SU-DHL-6 (cell line): ENCODE measurements around the gene PTPN4.

ENCODE experiments used
- H2AFZ ChIP-seq: fragments of 200-600 bp; sonication (generic); 2 replicates; pipeline ENCODE4 v1.6.1; 2014; ENCODE audit warnings: low read depth, mild to moderate bottlenecking, moderate library complexity, mixed read lengths, antibody characterized with exemption, low read length; ENCODE audit not compliant: severe bottlenecking
- H3F3A ChIP-seq: fragments of 200-600 bp; shearing (Covaris generic); 2 replicates; pipeline ENCODE4 v1.6.0; 2016; ENCODE audit warnings: antibody characterized with exemption, mild to moderate bottlenecking; ENCODE audit not compliant: insufficient read depth
- H3K27ac ChIP-seq: fragments of 200-600 bp; sonication (generic); 2 replicates; pipeline ENCODE4 v1.5.1; 2016; ENCODE audit warnings: low read depth, mild to moderate bottlenecking, low read length, moderate library complexity, mixed read lengths
- H3K27me3 ChIP-seq: fragments of 200-600 bp; sonication (generic), shearing (Covaris generic); 2 replicates; pipeline ENCODE4 v1.6.0; 2014; ENCODE audit warnings: mild to moderate bottlenecking, low read length
- H3K36me3 ChIP-seq: fragments of 200-600 bp; sonication (generic); 2 replicates; pipeline ENCODE4 v1.6.1; 2014; ENCODE audit warnings: mild to moderate bottlenecking, low read length, mixed read lengths
- H3K4me2 ChIP-seq: fragments of 300-600, 200-600 bp; shearing (Covaris generic), sonication (generic); 2 replicates; pipeline ENCODE4 v1.6.0; 2014; ENCODE audit warnings: low read length, low read depth, mild to moderate bottlenecking; ENCODE audit not compliant: poor library complexity, severe bottlenecking
- H3K4me3 ChIP-seq: fragments of 200-600 bp; sonication (generic); 2 replicates; pipeline ENCODE4 v1.5.1; 2014; ENCODE audit warnings: antibody characterized with exemption, low read length, mild to moderate bottlenecking, mixed read lengths; ENCODE audit not compliant: insufficient read depth, poor library complexity, severe bottlenecking
- H3K79me2 ChIP-seq: fragments of 200-600 bp; sonication (generic); 2 replicates; pipeline ENCODE4 v1.6.1; 2014; ENCODE audit warnings: mild to moderate bottlenecking, low read length, moderate library complexity; ENCODE audit not compliant: insufficient read depth
- H3K9ac ChIP-seq: fragments of 200-600 bp; sonication (generic); 2 replicates; pipeline ENCODE4 v1.7.0; 2014; ENCODE audit warnings: mild to moderate bottlenecking, low read length
- H3K9me2 ChIP-seq: fragments of 200-600 bp; sonication (generic); replicated peaks from 2 replicates; pipeline ENCODE4 v1.6.1; 2014; ENCODE audit warnings: low read length; ENCODE audit not compliant: insufficient read depth
- H3K9me3 ChIP-seq: fragments of 200-600 bp; sonication (generic); 2 replicates; pipeline ENCODE4 v1.6.1; 2014; ENCODE audit warnings: low read length, mixed read lengths; ENCODE audit not compliant: insufficient read depth
- H4K20me1 ChIP-seq: fragments of 200-600 bp; sonication (generic); 2 replicates; pipeline ENCODE4 v1.6.1; 2014; ENCODE audit warnings: low read depth, mild to moderate bottlenecking, antibody characterized with exemption, low read length, moderate library complexity, mixed read lengths
- EZH2phosphoT487 ChIP-seq: fragments of 200-600 bp; sonication (generic), shearing (Covaris generic); conservative IDR thresholded peaks from 2 replicates; pipeline ENCODE4 v1.6.1; 2018; ENCODE audit warnings: mild to moderate bottlenecking, antibody characterized with exemption, low read length, moderate library complexity, mixed read lengths
- TF ChIP-seq, protein P1 (sequence below): fragments of 200-600 bp; sonication (generic); IDR thresholded peaks from one replicate; pipeline ENCODE4 v1.5.1; 2017; ENCODE audit warnings: antibody characterized with exemption, mild to moderate bottlenecking, low read length, moderate library complexity; ENCODE audit not compliant: insufficient read depth, poor library complexity, severe bottlenecking

Gene PTPN4

GRCh38 chr2:119759451-119760236 is at the start of gene PTPN4:
PTPN4 (plus strand) TSS chr2:119759922; CDS start chr2:119809854, 49,932 bp downstream.
- H3K4me2 ChIP-seq, result peak within 1 kb of the TSS; percentile 74
- TF ChIP-seq, protein P1, sequence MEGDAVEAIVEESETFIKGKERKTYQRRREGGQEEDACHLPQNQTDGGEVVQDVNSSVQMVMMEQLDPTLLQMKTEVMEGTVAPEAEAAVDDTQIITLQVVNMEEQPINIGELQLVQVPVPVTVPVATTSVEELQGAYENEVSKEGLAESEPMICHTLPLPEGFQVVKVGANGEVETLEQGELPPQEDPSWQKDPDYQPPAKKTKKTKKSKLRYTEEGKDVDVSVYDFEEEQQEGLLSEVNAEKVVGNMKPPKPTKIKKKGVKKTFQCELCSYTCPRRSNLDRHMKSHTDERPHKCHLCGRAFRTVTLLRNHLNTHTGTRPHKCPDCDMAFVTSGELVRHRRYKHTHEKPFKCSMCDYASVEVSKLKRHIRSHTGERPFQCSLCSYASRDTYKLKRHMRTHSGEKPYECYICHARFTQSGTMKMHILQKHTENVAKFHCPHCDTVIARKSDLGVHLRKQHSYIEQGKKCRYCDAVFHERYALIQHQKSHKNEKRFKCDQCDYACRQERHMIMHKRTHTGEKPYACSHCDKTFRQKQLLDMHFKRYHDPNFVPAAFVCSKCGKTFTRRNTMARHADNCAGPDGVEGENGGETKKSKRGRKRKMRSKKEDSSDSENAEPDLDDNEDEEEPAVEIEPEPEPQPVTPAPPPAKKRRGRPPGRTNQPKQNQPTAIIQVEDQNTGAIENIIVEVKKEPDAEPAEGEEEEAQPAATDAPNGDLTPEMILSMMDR, result no peak
- TF ChIP-seq EZH2phosphoT487, result no peak
- peaks cover 25% of the 10 kb centered on the region; the same call in 1 of the 2 replicates for H3K79me2 ChIP-seq
- H3K27ac ChIP-seq, result peak within 1 kb of the TSS; percentile 79
- peak within 1 kb of the TSS; percentile 78 for H3K9ac ChIP-seq
- no peaks in the 10 kb centered on the region for H3K27me3 ChIP-seq
- H3K9me3 ChIP-seq, result no peaks in the 10 kb centered on the region
- no peaks in the 10 kb centered on the region for H3K36me3 ChIP-seq
- no peaks in the 10 kb centered on the region for H4K20me1 ChIP-seq
- peaks cover 12% of the 10 kb centered on the region; the same call in 1 of the 2 replicates for H3F3A ChIP-seq
- H3K9me2 ChIP-seq, result no peaks in the 10 kb centered on the region
- H2AFZ ChIP-seq, result peak within 1 kb of the TSS; percentile 97
- peak within 1 kb of the TSS; percentile 94 for H3K4me3 ChIP-seq

GRCh38 chr2:119710281-119710680 is 49.4 kb upstream of the PTPN4 start:
- Histone ChIP-seq H2AFZ (no peak overlapping the region), H3K4me3 (no peak overlapping the region), H3F3A (no peaks in the 10 kb centered on the region), H3K9me3 (no peaks in the 10 kb centered on the region), H3K9ac (no peak overlapping the region), H3K4me2 (no peak overlapping the region), H3K27me3 (no peaks in the 10 kb centered on the region), H3K9me2 (no peaks in the 10 kb centered on the region), H4K20me1 (no peaks in the 10 kb centered on the region), H3K79me2 (no peaks in the 10 kb centered on the region), H3K27ac (no peak overlapping the region), H3K36me3 (no peaks in the 10 kb centered on the region)
- no peak for TF ChIP-seq EZH2phosphoT487
- TF ChIP-seq, protein P1, result no peak

DNA sequence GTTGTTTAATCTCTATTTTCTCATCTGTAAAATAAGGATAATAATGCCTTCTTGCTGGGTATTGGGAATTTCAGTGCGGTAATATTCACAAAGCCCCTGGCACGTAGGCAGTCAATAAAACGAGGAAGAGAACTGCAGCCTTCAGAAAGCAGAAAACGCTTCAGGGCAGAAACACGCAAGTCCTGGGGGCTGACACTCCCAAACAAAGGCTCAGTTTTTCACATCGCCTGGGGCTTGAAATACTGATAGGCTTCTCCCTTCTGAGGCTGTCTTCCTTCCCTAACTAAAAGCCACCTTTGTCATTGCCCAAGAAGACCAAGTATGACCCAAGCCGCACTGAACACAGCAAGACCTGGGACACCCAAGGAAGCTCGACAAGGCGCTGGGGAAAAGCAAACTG is 48.4 kb upstream of the PTPN4 start:
- no peak overlapping the region for H2AFZ ChIP-seq
- H3K9me2 ChIP-seq, result no peaks in the 10 kb centered on the region
- no peak overlapping the region for H3K27ac ChIP-seq
- no peaks in the 10 kb centered on the region for H4K20me1 ChIP-seq
- H3K4me3 ChIP-seq, result no peak overlapping the region
- no peaks in the 10 kb centered on the region for H3K79me2 ChIP-seq
- no peaks in the 10 kb centered on the region for H3K36me3 ChIP-seq
- H3K27me3 ChIP-seq, result no peaks in the 10 kb centered on the region
- no peaks in the 10 kb centered on the region for H3K9me3 ChIP-seq
- TF ChIP-seq, protein P1, result no peak
- TF ChIP-seq EZH2phosphoT487, result no peak
- H3K9ac ChIP-seq, result no peak overlapping the region
- no peaks in the 10 kb centered on the region for H3F3A ChIP-seq
- no peak overlapping the region for H3K4me2 ChIP-seq
